NCI-H2081 treated with DMSO at 0.1 percent for 48 hours (cell line): ENCODE results near the gene PTPRB.

ENCODE experiments used
- DNase-seq: peaks from one replicate; lab custom pipeline; 2025; lab: John Stamatoyannopoulos, UW

Gene PTPRB

DNA sequence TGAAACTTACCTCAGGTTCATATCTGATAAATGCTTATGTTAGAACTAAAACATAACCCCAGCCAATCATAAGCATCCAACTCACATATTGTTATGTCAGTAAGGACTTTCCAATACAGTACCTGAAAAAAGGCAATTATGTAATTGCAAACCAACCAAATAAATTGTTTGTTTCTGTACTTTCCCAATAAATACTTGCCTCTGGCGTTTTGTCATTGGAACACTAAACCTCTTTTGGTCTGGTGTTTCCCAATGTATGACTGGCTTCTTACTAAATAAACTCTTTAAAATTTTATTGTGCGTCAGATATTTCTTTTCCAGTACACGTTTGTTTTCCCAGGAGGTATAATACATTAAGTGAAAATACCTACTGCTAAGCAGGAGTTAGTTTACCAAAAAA is 6.7 kb upstream of the PTPRB start:
- DNase-seq: no peak

DNA sequence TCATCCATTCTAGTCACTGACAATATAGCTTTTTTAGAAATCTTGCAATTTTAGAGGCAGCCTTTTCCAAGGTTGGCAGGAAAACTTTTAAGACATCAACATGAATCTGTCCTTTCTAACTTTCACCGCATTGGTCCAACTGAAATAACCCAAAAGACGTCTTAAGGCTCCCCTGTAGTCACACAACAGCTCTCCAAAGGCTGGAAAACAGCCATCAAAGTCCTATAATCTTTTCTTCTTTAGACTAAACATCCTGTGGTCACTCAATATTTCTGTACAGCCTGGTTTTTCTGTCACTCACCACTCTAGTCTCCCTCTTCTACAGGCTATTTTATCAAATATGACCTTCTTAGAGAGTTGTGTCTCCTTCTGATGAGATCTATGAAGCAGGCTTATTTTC is 4.5 kb upstream of the PTPRB start:
- no peak for DNase-seq

DNA sequence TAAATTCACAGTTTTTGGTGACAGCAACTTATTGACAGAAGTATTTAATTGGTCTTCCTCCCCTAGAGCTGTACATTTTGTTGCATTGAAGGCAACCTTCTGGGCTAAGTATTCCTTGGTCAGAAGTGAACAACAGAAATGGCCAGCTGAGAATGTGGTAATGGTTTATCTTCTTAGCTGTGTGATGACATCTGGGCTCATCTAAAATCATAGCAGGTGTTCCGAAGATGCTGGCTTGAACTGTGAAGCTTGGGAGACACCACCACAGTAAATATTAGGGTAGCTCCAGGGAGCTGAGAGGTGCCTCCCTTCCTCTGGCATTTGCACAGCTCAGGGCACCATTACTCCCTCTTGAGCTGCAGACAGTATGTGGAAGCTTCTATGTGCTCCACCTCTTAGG is 3.7 kb upstream of the PTPRB start:
- no peak for DNase-seq

DNA sequence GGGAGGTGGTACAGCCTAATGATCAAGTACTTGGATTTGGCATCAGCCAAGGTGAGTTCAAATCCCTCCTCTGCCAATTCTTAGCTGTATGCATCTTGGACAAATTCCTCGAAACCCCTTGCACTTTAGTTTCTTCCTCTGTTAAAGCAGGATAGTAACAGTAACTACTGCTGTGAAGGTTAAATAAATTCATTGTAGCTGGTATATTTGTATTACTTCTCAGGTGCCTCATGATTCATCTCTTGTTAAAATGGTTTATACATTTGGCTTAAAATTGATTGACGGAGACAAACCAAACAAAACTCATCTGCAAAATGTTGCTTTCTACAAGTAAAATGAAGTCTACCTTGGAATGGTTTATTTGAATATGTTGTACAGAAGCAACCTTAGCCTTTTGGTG is 2.3 kb upstream of the PTPRB start:
- DNase-seq: no peak

DNA sequence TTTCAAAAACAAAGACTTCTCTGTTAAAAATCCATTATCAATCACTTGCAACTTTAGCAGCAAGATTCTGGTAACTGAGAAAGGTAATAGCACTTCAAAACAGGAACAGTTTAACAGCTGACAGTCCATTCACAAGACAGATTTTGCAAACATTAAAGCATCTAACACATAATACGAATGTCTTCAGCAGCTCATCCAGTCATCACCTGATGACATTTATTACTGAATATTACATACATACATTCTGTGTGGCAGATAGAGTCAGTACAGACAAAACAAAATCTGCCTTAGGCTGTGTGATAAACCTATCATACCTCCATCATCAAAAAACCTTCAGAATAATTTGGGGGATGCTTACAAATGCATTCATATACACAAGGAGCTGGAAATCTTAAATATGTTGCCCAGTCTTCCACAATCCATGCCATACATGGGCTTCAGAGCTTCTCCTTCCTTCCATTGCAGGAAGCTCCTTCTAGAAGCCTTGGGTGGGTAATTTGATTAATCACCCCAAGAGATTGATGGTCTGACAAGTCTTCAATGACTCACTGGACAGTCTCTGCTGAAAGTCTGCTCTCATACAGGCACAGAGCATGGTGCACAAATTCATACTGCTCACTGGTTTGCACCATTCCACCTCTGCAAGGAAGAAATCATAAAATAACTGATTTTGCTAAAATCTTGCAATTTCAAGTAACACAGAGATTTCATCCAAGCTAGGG is 1.6 kb upstream of the PTPRB start:
- no peak for DNase-seq

DNA sequence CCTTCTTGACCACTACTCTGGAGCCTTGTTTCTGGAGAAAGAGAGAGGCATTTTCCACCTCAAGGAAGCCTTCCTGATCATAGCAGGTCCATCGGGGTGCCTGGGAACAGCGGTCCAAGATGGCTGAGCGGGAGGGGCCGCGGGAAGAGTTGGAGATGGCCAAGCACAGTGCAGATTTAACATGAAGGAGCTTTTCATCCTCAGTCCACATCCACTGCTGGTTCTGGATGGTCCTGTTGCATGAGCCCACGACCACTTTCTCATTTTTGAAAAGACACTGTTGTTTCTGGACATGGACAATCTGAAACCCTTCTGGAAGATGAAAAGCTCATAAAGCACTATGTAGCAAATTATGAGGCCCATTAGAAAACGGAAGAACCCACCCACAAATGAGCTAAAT is 1.5 kb downstream of the PTPRB start:
- DNase-seq: no peak

DNA sequence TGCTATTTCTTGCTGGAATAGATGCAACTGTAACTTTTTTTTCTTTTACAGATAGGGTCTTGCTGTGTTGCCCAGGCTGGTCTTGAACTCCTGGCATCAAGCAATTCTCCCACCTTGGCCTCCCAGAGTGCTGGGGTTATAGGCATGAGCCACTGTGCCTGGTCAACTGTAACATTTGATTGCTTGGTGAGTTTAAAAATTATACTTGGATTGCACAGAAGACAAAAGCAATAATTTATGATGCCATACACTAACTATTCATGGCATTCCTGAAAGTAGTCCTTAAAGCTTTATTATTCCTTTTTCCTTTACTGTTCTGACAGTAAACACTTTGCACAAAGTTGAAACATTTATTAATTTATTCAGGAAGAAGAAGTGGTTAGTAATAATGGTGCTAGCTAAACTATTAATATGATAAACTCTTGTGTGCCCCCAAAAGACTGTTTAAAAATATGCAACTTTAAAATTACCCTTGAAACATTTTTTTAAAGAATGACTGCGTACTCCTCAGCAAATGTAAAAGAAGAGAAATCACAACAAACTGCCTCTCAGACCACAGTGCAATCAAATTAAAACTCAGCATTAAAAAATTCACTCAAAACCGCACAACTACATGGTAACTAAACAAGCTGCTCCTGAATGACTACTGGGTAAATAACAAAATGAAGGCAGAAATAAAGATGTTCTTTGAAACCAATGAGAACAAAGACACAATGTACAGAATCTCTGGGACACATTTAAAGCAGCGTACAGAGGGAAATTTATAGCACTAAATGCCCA is 8.3 kb downstream of the PTPRB start:
- no peak for DNase-seq

DNA sequence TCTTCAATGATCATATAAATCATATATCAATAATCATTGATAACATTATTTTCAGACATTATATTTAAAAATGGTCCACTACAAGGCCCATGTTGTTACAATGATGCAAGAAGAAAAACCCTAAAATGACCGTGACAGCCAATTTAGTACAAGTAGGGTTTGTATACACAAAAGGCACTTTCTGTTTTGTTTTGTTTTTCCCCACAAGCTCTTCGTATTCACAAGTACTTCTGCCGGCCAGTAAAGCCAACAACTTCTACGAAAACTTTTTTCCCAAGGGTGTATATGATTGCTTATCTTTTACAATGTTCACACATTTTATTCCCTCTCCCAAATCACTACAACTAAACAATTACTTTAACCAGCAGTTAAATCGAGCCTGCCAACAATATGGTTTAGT is 9.6 kb downstream of the PTPRB start:
- no peak for DNase-seq

DNA sequence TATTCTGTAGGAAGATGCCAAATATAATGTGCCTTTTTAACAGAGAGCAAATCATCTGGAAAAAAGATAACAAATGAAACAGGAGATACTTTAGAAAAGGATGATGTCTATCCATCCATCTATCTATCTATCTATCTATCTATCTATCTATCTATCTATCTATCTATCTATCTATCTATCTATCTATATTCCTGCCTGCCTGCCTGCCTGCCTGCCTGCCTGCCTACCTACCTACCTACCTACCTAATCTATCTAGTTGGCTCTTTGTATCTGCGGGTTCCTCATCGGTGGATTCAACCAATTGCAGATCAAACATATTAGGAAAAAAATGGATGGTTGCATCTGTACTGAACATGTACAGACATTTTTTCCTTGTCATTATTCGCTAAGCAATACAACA is 11.0 kb downstream of the PTPRB start:
- DNase-seq: no peak

DNA sequence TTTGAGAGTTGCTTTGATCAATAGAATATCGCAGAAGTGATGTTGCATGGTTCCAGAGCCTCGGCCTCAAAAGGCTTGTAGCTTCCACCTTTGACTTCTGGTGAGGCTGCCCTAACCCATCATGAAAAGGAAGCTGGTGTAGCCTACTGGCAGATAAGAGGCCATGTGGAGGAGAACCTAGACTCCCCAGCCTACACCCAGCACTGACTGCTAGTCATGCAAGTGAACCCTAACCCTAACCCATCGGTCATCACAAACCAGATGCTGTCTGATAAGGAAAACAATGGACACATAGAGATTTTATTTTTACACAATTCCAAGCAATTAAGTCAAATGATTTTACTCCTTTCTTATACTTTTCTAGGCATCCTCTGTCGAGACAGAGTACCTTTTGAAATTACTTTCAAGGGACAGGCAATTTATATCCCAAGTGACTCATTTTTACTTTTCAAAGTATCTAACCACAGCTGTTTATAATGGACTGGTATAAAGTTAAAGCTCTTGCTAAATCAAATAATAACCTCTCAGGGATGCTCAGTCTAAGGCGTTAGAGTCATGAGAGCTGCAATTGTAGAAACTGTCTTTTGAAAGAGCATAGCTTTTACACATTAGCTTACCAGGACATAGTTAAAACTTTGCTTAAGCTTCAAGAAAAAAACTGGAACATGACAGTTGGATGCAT is 17.6 kb downstream of the PTPRB start:
- no peak for DNase-seq

DNA sequence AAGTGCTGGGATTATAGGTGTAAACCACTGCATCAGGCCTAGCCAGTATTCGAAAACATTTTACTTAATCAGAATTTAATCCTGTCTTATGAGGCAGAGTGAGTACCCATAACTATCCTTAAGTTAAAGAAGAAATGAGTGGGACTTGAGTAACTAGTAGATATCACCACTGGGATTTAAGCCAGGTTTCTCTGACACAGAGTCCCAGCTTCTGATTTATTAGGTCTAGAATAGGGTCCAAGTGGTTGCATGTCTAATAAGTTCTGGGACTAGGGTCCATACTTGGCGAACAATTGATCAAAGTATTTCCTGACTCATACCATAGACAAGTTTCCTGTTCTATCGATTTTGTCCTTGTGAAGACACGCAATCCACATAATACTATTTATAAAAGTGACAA is 18.9 kb downstream of the PTPRB start:
- no peak for DNase-seq

DNA sequence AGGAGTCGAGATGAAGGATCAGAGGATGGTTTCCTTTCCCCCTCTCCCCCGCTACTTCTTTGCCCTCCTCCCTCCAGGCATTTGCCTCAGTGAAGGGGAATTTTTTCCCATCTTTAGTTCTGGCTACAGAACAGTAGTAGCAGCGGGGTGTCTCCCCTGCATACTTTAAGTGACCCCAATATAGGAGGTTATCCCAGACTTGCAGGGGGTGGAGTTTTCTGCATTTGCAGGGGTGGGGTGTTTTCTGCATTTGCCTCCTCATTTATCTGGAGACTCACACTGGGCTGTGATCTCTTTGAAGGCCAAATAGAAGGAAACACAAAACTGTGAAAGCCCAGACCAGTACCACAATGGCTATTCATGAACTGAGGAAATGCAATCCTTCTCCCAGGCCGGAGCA is 19.8 kb downstream of the PTPRB start:
- DNase-seq: no peak

DNA sequence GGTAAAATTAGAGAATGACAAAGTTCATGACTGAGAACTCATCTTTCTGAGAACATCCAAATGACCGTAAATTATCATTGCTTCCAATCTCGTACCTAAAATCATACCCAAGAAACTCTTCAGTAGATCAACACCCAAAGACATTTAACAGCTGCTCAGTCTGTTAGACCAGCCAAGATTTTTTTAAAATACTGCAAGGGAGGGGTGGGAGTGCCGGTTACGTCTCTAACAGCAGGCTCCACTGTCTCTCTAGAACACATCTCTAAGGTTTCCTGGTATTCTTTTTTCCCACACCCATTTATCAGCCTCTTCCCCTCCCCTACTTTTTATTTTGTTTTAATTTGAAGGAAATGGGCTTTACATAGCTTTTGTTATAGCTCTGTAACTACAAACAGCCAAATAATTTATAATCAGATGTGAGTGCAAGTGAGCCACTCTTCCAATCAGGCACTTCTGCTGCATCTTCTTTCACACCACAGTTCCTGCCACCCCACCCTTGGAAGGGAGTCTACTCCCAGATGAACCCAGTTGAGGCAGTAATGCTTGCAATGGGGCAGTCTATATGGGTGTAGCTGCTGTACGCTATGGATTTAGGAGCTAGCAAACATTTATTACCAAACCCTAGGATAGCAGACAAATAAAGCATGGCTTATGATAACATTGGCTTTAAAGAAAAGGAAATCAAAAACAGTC is 21.9 kb downstream of the PTPRB start:
- DNase-seq: no peak

DNA sequence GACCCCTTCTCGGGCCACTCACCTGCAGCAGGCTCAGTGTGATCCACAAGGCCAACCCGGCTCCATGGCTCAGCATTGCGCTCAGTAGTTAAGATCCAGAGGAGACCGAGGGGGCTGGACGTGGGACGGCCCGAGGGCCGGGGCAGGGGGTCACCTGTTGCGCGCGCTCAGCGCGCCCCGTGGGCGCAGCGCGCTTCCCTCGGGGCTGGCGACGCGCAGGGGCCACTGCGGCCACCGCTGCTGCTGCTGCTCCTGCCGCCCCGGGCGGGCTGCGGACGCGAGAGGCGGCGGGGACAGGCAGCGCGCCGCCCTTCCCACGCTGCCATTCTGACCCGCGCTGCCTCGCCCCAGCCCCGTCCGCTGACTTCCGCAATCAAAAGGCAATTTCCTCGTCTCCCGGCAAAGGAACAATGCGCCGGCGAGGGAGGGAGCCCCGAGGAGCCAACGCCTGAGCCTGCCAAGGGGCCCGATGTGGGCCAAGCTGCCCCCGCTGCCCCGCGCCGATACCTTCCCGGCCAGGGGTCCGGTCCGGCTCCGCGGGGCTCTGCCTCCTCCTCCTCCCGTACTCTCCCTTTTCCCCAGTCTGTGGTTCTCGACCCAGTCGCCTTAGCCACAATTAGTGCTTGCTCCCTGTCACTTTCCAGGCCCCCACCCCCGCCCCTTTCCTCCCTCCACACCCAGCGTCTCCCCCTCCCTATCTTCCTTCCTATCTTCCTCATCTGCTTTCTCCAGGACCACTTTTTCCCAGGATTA is 27.3 kb downstream of the PTPRB start:
- no peak for DNase-seq

DNA sequence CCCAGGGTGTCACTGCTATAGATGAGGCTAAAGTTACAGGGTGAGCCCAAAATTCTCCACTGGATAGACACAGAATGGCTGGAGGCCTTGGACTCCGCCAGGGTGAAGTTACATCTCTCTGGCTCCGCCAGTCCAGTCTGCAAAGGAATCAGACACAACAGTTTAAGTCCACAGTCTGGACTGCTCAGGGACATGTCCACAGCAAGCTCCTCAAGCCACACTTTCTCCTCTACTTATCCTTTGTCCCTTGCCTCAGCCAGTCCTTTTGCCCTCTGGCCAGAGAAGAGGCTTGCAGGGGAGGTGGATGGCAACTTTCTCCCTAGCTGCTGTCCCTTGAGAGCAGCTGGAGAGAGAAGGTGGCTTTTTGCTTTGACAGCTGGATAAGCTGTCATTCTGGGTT is 28.0 kb downstream of the PTPRB start:
- DNase-seq: no peak

DNA sequence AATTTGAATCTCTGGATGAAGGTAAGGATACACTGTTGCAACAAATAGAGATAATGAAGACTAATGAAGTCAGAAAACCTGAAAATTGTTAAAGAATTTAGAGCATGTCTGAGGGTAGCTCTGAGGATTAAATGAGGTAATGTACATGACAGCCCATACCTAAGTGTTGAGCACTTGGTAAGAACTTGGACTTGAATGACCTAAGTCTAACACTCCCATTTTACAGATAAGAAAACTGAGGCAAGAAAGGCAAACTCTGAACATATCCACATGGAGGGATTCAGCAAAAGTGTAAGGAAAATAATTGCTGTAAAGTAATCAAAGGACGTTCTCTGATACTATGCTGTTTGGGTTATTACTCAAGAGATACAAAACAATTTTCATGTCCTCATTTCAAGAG is 29.0 kb downstream of the PTPRB start:
- DNase-seq: no peak

DNA sequence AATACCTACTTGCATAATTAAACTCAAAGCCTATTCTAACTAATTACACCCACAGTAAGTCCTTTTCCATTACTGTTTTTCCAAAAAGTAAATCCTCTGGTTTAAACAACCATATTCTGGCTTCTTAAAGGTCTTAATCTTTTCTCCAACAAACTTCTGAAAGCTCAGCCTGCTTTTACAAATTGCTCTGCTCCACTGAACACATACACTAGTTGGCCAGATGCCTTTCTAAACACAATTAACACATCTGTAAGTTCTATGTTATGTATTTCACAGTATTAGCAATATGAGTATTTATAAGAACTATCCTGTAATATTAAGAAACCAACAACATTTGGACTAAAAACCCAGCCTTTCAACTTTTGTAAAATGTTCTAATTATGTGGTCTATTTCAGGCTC is 30.1 kb downstream of the PTPRB start:
- DNase-seq: no peak

DNA sequence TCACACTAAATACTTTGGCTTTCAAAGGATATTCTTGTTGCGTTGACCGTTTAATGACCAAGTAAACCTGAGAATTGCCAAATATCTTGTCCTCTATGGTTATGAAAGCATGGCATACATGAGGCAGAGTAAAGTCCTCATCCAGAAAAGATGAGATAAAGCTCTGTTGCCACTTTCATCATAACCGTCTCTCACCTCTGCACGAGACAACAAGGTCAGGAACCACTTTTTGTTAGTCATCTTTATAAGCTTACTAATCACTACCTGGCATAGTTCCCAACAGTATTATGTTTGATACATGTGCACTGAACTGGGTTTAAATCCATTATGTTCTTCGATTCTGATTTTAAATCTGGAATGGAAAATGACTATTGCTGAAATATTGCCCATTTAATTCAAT is 31.3 kb downstream of the PTPRB start:
- DNase-seq: no peak

DNA sequence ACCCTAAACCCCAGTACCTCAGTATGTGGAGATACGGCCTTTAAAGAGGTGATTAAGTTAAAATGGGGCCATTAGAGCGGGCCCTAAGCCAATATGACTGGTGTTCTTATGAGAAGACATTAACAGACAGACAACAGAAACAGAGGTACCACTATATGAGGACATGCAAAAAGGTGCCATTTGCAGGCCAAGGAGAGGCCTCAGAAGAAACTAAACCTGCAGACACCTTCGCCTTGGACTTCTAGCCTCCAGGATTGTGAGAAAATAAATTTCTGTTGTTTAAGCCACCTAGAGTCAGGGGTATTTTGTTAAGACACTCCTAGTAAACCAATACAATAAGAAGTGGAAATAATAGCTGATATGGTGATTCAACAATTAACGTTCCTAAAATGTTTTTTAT is 32.6 kb downstream of the PTPRB start:
- DNase-seq: no peak

DNA sequence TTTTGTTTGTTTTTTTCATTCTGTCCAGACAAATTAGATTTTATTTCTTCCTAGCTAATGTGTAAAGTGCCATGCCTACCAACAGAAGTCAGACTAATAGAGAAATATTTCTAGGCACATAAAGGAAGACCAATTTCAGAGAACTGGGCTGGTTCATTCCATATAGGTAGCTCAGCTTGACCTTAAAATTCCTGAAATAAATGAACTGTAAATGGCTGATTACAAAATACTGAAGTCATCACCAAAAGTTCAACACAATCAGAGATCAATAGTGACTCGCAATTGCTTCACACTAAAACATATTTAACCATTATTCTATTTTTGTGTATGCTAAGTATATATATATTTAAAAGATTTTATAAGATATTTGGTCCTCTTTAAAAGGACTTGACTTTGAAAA is 34.2 kb downstream of the PTPRB start:
- no peak for DNase-seq

DNA sequence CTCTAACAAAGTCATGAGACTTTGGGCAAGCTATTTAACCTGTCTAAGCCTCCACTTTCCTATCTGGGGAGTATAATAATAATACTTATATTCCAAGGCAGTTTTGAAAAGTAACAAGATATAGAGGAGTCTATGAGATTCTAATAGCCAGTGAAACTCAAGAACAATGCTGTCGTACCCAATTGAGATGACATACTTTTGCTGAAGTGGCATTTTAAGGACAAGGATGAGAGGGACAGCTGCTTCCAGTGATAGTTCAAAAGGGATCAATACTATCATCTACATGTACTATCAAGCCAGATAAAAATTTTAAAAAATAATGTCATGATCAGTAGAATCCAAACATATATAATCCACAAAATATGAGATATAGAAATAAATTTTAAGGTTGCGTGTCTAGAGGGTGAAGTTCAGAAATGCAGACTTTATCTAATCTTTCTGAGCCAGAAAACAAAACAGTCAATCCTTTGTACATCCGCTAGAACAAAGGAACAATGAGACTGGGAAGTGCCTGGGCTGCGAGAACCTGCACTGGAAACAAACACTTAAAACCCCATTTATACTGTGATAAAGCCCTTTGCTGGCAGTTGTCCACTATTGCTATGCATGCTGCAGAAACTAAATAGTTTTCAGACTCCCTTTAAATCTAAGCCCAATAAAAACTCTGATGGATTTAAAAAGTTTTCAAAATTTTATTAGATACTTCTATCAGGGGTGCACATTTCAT is 38.6 kb downstream of the PTPRB start:
- no peak for DNase-seq
